AG09309 (cell line): ENCODE data around the gene PEPD.

Source experiments
- DNase-seq: peaks from one replicate; pipeline ENCODE4 v3.0.0-alpha.2; 2010; ENCODE audit warnings: low read depth
- H3K4me3 ChIP-seq: 2 replicates; pipeline ENCODE4 v1.5.1; 2011; ENCODE audit warnings: mild to moderate bottlenecking, low read depth, low read length, moderate library complexity; ENCODE audit not compliant: control insufficient read depth
- CTCF ChIP-seq: IDR thresholded peaks from 2 replicates; pipeline ENCODE4 v1.5.1; 2011; ENCODE audit warnings: mild to moderate bottlenecking, low read depth, low read length, inconsistent platforms; ENCODE audit not compliant: insufficient read depth, control insufficient read depth; ENCODE audit errors: missing control alignments

The PEPD gene

GRCh38 chr19:33554821-33555220 lies 33.2 kb upstream of the PEPD start:
- no peak for DNase-seq
- TF ChIP-seq CTCF = no peak
- no peak overlapping the region for H3K4me3 ChIP-seq

- H3K4me3 ChIP-seq = no peak overlapping the region
- no peak for TF ChIP-seq CTCF
- no peak for DNase-seq
These were observed 32.8 kb upstream of the PEPD start for GRCh38 chr19:33554391-33554790.

DNA sequence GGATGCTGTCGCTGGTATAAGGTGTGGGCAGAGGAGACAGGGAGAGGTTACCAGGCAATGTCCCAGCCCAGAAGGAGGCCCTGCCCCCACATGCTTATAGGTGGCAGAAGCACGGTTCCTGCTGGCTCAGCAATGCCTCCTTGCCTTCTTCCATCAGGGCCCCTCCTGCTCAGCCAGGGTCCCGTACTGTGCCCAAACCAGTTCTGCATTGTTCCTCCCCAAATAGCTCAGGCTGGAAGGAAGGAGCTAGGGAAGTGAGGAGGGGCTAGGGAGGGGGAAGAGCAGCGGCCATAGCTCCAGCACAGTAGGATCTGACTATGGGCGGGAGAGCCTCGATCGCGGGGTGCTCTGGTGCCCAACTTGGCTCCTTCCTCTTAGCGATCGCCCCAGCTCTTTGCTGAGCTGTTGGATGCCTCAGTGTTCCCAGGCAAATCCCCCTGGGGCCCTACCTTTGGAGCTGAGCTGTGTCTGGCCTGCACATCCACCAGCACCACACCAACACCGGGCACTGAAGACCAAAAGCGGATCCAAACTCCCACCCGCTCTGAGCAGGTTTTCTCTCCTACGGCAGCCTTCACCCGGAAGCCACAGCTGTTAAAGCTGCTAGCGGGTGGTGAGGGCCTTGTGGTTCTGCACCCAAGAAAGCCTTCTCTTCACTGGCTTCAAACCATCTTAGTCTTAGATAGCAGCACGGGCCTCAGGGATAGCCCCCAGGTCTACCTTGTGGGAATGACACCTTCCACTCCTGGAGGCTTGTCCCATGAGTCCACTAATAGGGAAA lies 32.1 kb upstream of the PEPD start:
- TF ChIP-seq CTCF = no peak
- no peak overlapping the region for H3K4me3 ChIP-seq
- no peak for DNase-seq

- no peak for DNase-seq
- TF ChIP-seq CTCF = no peak
These were observed 31.3 kb upstream of the PEPD start for GRCh38 chr19:33552928-33553279.

DNA sequence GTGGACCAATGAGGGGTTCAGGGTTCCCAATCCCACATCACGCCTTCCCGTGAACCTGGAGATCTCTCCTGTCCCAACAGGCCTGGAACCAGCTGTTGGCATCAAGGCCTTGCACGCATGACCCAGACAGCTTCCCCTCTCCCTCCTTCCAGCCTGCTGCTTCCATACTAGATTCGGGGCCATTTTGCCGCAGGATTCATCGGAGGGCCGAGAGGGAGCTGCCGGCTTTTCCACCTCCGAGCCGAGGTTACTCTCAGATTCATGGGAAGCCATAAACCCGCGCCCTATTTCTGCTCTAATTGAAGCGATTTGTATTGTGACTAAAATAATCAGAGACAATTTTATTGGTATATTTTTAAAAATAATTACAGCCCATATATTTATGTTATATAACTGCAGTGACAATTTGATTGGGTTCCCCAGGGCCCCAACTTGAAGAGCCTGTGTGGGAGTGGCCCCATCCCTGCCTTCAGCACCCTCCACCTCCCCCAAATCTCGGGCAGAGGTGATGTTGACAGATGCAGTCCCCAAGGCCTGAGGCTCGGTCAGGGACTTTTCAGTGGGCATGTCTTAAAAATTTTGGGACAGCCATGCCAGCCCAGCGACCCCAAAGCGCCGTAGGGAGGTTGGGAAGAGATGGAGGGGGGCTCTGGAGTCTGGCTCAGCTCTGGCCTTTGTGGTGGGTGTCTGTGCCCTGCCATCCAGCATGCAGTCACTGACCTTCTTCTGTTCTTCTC lies 30.8 kb upstream of the PEPD start:
- H3K4me3 ChIP-seq = no peak overlapping the region
- TF ChIP-seq CTCF = no peak
- no peak for DNase-seq

More at GRCh38 chr19:33552928-33553279, 31.3 kb upstream of the PEPD start:
- H3K4me3 ChIP-seq = no peak overlapping the region

DNA sequence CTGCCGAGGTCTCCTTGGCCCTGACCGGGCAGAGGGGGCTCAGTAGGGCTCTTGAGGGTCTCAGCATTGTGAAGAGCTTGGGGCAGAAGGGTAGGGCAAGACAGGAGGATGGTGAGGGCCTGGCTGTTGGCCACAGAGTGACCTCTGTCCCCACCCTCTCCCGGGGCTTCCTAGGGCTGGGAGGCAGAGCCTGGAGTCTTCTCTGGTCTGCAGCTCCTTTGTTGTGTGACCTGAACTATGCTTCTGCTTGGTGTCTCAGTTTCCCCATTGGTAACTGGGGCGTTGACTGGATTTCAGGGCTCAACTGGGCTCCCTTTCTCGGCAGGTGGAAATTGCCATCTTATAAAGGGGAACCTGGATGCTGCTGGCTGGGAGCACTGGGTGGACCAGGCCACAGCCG lies 30.1 kb upstream of the PEPD start:
- no peak overlapping the region for H3K4me3 ChIP-seq
- no peak for DNase-seq
- no peak for TF ChIP-seq CTCF
